ENCODE results near the gene LRP1.

LRP1 gene

DNA sequence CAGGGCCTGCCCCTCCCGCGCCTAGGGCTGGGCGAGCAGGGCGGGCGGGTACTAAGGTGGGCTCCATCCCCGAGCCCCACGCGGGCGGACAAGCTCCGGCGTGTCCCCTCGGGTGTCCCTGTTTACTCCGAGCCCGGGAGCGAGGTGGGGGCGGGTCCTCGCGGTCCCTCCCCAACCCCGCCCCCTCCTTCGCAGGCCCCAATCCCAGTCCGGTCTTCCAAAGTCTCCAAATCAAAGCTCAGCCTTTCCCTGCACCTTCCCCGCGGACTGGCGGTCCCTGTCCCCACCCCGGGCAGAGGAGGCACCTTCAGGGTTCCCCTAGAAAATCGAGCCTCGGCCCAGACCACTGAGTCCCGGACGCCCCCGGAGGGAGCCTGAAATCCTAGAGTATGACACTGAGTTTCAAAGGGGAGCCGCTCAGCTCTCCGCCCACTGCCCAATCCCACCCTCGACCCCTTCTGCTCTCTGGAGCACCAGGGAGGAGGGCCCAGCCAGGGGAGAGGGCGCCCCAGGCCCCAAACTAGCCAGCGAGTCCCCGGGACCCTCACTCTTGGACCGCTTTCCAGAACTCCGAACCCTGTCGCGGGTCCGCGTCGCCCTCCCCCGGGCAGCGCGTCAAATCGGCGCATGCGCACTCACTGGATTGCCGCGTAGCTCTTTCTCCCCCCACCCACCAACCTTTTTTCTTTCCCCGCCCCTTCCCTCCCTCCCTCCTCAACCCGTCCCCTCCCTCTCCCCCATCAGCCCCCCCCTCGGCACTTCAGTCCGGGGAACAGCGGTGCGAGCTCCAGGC is at the start of gene LRP1:
LRP1 (plus strand) TSS at position 758 of the 793 bp plus-strand sequence. CDS start 482 bp downstream, outside the sequence.
- no peak for TF ChIP-seq SUZ12 (IDR thresholded peaks at IDR 0.05; ENCODE audit: extremely low read depth, insufficient read depth, insufficient read length)
- TF ChIP-seq ZNF274 (IDR thresholded peaks at IDR 0.05; ENCODE audit: low read depth, low read length) = no peak
- no peak for TF ChIP-seq YY1 (IDR thresholded peaks at IDR 0.05; ENCODE audit: insufficient read depth, insufficient read length)
- peaks cover 4% of the 10 kb centered on the region for H3K9me3 ChIP-seq (ENCODE audit: insufficient read depth, low read length)
- DNase-seq (ENCODE audit: low read depth, low spot score) = peak; percentile 79
- H3K9ac ChIP-seq (ENCODE audit: insufficient read length, low read depth) = peak within 1 kb of the TSS; percentile 99
- no peaks in the 10 kb centered on the region for H3K27me3 ChIP-seq (ENCODE audit: insufficient read depth, insufficient read length)
- peaks cover 6% of the 10 kb centered on the region for H3K36me3 ChIP-seq (ENCODE audit: insufficient read depth, insufficient read length, low read length)
- peaks cover 23% of the 10 kb centered on the region for H3K4me1 ChIP-seq (ENCODE audit: insufficient read depth, insufficient read length)
- peak within 1 kb of the TSS; percentile 83 for H3K4me3 ChIP-seq (ENCODE audit: insufficient read length, low read depth)

DNA sequence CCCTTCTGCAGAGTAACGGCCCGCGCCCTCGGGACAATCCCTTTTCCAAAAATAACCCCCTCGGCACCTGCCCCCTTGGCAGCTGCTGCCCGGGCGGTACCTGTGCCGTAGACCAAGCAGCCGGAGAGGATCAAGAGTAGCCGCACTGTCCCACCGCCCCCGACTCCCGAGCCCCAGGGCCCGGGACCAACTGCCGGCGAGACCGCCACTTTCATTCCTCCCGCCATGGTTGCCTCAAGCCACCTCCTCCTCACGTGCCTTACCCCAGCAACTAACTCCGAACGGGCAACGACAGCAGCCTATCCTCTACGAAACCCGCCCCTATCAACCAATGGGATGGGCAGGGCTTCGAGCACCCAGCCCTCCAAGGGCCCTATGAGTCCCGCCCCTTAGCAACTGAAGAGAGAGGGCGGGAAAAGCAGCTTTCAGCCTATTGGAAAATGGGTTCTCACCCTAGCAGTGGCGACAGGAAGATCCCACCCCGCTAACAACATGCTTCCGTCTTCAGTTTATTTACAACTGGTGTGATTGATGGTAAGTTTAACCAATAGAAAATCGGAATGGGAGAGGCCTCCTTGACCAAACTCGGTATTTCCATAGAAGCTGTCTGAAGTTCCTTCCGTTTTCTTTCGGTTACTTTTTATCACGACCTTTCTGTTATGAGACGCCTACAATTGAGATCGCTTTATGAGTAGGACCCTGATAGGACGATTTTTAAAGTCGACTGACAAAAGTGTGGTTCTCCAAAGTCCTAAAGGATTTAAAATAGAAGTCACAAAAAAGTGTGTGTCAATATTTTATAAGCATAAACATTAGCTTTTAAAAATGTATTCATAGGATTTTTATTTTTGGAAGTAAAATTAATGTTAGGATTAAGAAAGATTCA is 49.5 kb upstream of the LRP1 start, which contains the start of gene NEMP1:
NEMP1 (minus strand) TSS at position 273 of the 886 bp plus-strand sequence; CDS start at position 227, 46 bp downstream.
- peak; percentile 99 for DNase-seq (ENCODE audit: low read depth, low spot score)
- no peaks in the 10 kb centered on the region for H3K4me1 ChIP-seq (ENCODE audit: insufficient read depth, insufficient read length)
- H3K4me3 ChIP-seq (ENCODE audit: insufficient read length, low read depth) = peak within 1 kb of the TSS; percentile 94
- peak within 1 kb of the TSS; percentile 100 for H3K9ac ChIP-seq (ENCODE audit: insufficient read length, low read depth)
- H3K27me3 ChIP-seq (ENCODE audit: insufficient read depth, insufficient read length) = no peaks in the 10 kb centered on the region
- peaks cover 12% of the 10 kb centered on the region for H3K36me3 ChIP-seq (ENCODE audit: insufficient read depth, insufficient read length, low read length)
- TF ChIP-seq SUZ12 (IDR thresholded peaks at IDR 0.05; ENCODE audit: extremely low read depth, insufficient read depth, insufficient read length) (no peak), YY1 (IDR thresholded peaks at IDR 0.05; ENCODE audit: insufficient read depth, insufficient read length) (peak; percentile 46)
- H3K9me3 ChIP-seq (ENCODE audit: insufficient read depth, low read length) = no peaks in the 10 kb centered on the region

DNA sequence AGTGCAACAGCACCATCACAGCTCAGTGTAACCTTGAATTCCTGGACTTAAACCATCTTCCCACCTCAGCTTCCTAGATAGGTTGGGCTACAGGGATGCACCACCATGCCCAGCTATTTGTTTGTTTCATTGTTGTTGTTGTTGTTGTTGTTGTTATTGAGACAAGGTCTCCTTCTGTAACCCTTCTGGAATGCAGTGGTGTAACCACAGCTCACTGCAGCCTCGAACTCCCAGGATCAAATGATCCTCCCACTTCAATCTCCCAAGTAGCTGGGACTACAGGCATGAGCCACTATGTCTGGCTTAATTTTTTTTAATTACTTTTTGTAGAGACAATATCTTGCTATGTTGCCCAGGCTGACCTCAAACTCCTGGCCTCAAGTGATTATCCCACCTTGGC is 48.5 kb upstream of the LRP1 start:
- Histone ChIP-seq H3K27me3 (ENCODE audit: insufficient read depth, insufficient read length) (no peaks in the 10 kb centered on the region), H3K9ac (ENCODE audit: insufficient read length, low read depth) (no peak overlapping the region), H3K4me3 (ENCODE audit: insufficient read length, low read depth) (no peak overlapping the region), H3K36me3 (ENCODE audit: insufficient read depth, insufficient read length, low read length) (peaks cover 9% of the 10 kb centered on the region), H3K9me3 (ENCODE audit: insufficient read depth, low read length) (no peaks in the 10 kb centered on the region), H3K4me1 (ENCODE audit: insufficient read depth, insufficient read length) (no peaks in the 10 kb centered on the region)
- DNase-seq (ENCODE audit: low read depth, low spot score) = no peak
- TF ChIP-seq ZNF274 (IDR thresholded peaks at IDR 0.05; ENCODE audit: low read depth, low read length) = no peak
- TF ChIP-seq YY1 (IDR thresholded peaks at IDR 0.05; ENCODE audit: insufficient read depth, insufficient read length) = no peak
- no peak for TF ChIP-seq SUZ12 (IDR thresholded peaks at IDR 0.05; ENCODE audit: extremely low read depth, insufficient read depth, insufficient read length)

DNA sequence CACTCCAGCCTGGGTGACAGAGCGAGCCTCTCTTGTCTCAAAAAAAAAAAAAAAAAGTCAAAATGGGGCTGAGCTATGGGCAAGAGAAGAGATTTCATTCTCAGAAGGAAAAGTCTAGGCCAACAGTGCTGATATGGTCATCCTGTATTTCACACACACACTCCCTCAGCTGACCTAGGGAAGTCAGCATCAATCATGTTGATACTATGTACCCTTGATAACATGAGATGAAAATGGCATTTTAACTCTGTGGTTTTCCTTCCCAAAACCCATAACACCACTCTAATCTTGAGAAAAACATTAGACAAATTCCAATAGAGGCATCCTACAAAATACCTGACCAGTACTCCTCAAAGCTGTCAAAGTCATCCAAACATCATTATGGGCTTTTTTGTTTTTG is 47.4 kb upstream of the LRP1 start:
- Histone ChIP-seq H3K27me3 (ENCODE audit: insufficient read depth, insufficient read length) (no peaks in the 10 kb centered on the region), H3K9ac (ENCODE audit: insufficient read length, low read depth) (no peak overlapping the region), H3K4me1 (ENCODE audit: insufficient read depth, insufficient read length) (no peaks in the 10 kb centered on the region), H3K4me3 (ENCODE audit: insufficient read length, low read depth) (no peak overlapping the region), H3K36me3 (ENCODE audit: insufficient read depth, insufficient read length, low read length) (peaks cover 8% of the 10 kb centered on the region), H3K9me3 (ENCODE audit: insufficient read depth, low read length) (no peaks in the 10 kb centered on the region)
- TF ChIP-seq SUZ12 (IDR thresholded peaks at IDR 0.05; ENCODE audit: extremely low read depth, insufficient read depth, insufficient read length) = no peak
- no peak for TF ChIP-seq YY1 (IDR thresholded peaks at IDR 0.05; ENCODE audit: insufficient read depth, insufficient read length)
- no peak for TF ChIP-seq ZNF274 (IDR thresholded peaks at IDR 0.05; ENCODE audit: low read depth, low read length)
- no peak for DNase-seq (ENCODE audit: low read depth, low spot score)

DNA sequence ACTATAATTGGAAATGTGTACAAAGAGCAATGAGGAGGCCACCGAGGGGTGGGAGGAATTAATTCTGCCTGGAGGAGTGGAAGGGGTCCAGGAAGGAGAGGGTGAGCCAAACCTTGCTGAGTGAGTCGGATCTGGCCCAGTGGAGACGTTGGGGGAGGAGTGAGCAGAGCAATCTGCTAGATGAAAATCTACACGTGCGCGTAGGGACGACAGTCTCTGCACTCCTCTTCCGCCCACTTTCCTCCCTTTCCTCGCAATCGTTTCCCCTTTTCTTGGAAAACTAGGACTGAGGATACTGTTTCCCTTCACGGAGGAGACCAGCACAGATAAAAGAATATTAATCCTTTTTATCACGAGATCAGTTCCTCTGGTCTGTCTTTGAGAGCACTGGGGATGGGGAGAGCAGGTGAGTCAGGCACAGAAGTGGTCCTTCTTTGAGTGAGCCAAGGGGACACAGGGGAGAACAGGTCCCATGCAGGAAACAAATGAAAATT is 42.2 kb upstream of the LRP1 start:
- no peak for DNase-seq (ENCODE audit: low read depth, low spot score)
- Histone ChIP-seq H3K4me1 (ENCODE audit: insufficient read depth, insufficient read length) (peaks cover 7% of the 10 kb centered on the region), H3K4me3 (ENCODE audit: insufficient read length, low read depth) (peak overlapping the region; percentile 72)

DNA sequence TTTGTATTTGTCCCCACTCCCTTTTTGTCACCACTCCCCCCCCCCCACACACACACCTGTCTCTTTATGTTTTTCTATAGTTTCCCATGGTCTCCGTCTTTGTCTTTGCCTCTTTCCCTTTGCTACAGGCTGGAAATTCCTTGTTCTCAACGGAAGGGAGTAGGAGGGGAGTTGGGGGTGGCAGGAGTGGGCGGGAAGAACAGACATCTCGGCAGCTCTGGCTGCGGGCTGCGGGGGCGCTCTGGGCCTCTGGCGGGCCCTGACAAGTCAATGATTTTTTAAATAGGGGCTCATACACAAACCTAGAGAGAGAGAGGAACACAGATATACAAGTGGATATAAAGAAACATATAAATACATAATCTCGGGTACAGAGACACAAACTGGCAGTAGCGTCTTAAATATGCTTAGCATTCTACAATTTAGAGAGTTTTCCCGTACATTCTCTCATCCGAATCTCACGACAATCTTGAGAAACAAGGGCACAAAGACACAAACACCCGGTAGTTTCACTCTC is 41.7 kb upstream of the LRP1 start:
- H3K4me1 ChIP-seq (ENCODE audit: insufficient read depth, insufficient read length) = peaks cover 10% of the 10 kb centered on the region
- H3K9ac ChIP-seq (ENCODE audit: insufficient read length, low read depth) = peak overlapping the region; percentile 89
- TF ChIP-seq YY1 (IDR thresholded peaks at IDR 0.05; ENCODE audit: insufficient read depth, insufficient read length) (no peak), SUZ12 (IDR thresholded peaks at IDR 0.05; ENCODE audit: extremely low read depth, insufficient read depth, insufficient read length) (no peak), ZNF274 (IDR thresholded peaks at IDR 0.05; ENCODE audit: low read depth, low read length) (no peak)
- no peak for DNase-seq (ENCODE audit: low read depth, low spot score)
- no peaks in the 10 kb centered on the region for H3K27me3 ChIP-seq (ENCODE audit: insufficient read depth, insufficient read length)
- H3K4me3 ChIP-seq (ENCODE audit: insufficient read length, low read depth) = peak overlapping the region; percentile 72
- no peaks in the 10 kb centered on the region for H3K9me3 ChIP-seq (ENCODE audit: insufficient read depth, low read length)
- H3K36me3 ChIP-seq (ENCODE audit: insufficient read depth, insufficient read length, low read length) = peaks cover 12% of the 10 kb centered on the region

More for the DNA sequence above, 42.2 kb upstream of the LRP1 start:
- TF ChIP-seq YY1 (IDR thresholded peaks at IDR 0.05; ENCODE audit: insufficient read depth, insufficient read length) (no peak), ZNF274 (IDR thresholded peaks at IDR 0.05; ENCODE audit: low read depth, low read length) (no peak), SUZ12 (IDR thresholded peaks at IDR 0.05; ENCODE audit: extremely low read depth, insufficient read depth, insufficient read length) (no peak)
- no peaks in the 10 kb centered on the region for H3K27me3 ChIP-seq (ENCODE audit: insufficient read depth, insufficient read length)
- no peaks in the 10 kb centered on the region for H3K9me3 ChIP-seq (ENCODE audit: insufficient read depth, low read length)
- H3K36me3 ChIP-seq (ENCODE audit: insufficient read depth, insufficient read length, low read length) = peaks cover 7% of the 10 kb centered on the region
- peak overlapping the region; percentile 78 for H3K9ac ChIP-seq (ENCODE audit: insufficient read length, low read depth)

All from NT2/D1 (cell line).